Activated naive CD4-positive, alpha-beta T cell treated with anti-CD3 and anti-CD28 coated beads, Interleukin-2, amount 50 U/mL, for 24 hours (primary cell): Measurements from ENCODE around the gene OR4D9.

Experiments
- H3K27ac Mint-ChIP-seq: one replicate; pipeline ENCODE4 v1.8.0; 2021; ENCODE audit warnings: mild to moderate bottlenecking, mixed read lengths
- H3K27me3 Mint-ChIP-seq: one replicate; pipeline ENCODE4 v1.8.0; 2021; ENCODE audit warnings: mixed read lengths
- H3K36me3 Mint-ChIP-seq: one replicate; pipeline ENCODE4 v1.8.0; 2021; ENCODE audit warnings: mixed read lengths
- H3K4me1 Mint-ChIP-seq: one replicate; pipeline ENCODE4 v1.8.0; 2021; ENCODE audit warnings: mixed read lengths
- H3K4me3 Mint-ChIP-seq: one replicate; pipeline ENCODE4 v1.8.0; 2021; ENCODE audit warnings: mild to moderate bottlenecking, mixed read lengths
- H3K9me3 Mint-ChIP-seq: one replicate; pipeline ENCODE4 v1.8.0; 2021; ENCODE audit warnings: mixed read lengths

Gene OR4D9

GRCh38 chr11:59559886-59560285 lies 48.5 kb downstream of the OR4D9 start:
- Mint-ChIP-seq H3K9me3 (no peaks in the 10 kb centered on the region), H3K36me3 (no peaks in the 10 kb centered on the region), H3K4me1 (peaks cover 50% of the 10 kb centered on the region), H3K27ac (peak overlapping the region; percentile 100), H3K4me3 (peak overlapping the region; percentile 40), H3K27me3 (peaks cover 2% of the 10 kb centered on the region)

GRCh38 chr11:59560290-59560701 lies 49.0 kb downstream of the OR4D9 start:
- H3K9me3 Mint-ChIP-seq = no peaks in the 10 kb centered on the region
- peaks cover 50% of the 10 kb centered on the region for H3K4me1 Mint-ChIP-seq
- peak overlapping the region; percentile 100 for H3K27ac Mint-ChIP-seq
- peak overlapping the region; percentile 88 for H3K4me3 Mint-ChIP-seq
- H3K36me3 Mint-ChIP-seq = no peaks in the 10 kb centered on the region
- peaks cover 2% of the 10 kb centered on the region for H3K27me3 Mint-ChIP-seq

DNA sequence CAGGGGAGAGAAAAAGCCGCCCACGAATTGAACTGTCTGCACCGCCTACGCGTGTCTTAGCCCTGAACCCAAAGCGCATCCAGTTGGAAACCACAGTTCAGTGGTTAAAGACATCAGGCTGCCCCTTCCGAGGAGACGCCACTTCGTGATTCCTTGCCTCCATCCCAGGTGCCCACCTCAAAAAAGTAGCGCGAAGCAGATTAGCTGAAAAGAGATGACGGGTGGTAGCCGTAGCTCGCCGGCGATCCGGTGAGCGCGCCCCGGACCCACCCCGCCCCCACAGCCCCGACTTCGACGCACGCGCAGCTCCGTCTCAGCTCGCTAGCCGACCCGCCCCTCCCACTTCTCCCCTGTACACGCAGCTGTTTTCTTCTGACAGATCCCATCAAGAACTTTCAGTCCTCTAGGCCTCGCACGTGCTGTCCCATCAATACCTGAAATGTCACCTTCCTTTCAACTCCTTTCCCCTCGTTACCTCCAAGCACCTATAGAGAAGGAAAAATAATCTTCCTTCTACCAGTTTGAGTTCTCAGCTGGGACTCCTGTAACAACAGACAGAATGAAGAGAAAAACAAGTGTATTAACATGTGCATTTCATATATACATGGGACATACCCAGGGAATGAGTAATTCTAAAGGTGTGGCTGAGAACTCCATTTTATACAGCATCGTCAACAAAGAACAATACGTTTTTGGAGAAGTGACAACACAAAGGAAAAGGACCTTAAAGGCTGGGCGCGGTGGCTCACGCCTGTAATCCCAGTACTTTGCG lies 49.5 kb downstream of the OR4D9 start:
- peaks cover 44% of the 10 kb centered on the region for H3K4me1 Mint-ChIP-seq
- H3K27ac Mint-ChIP-seq = peak overlapping the region; percentile 100
- no peaks in the 10 kb centered on the region for H3K36me3 Mint-ChIP-seq
- H3K4me3 Mint-ChIP-seq = peak overlapping the region; percentile 88
- no peaks in the 10 kb centered on the region for H3K9me3 Mint-ChIP-seq
- H3K27me3 Mint-ChIP-seq = peaks cover 2% of the 10 kb centered on the region

- H3K4me1 Mint-ChIP-seq = peaks cover 38% of the 10 kb centered on the region
- H3K36me3 Mint-ChIP-seq = no peaks in the 10 kb centered on the region
- H3K27ac Mint-ChIP-seq = peak overlapping the region; percentile 83
- no peak overlapping the region for H3K4me3 Mint-ChIP-seq
- no peaks in the 10 kb centered on the region for H3K9me3 Mint-ChIP-seq
- H3K27me3 Mint-ChIP-seq = peaks cover 2% of the 10 kb centered on the region
Measured at GRCh38 chr11:59562292-59562691, 51.0 kb downstream of the OR4D9 start.
